ENCODE data around the gene DMRT1.

Gene DMRT1

DNA sequence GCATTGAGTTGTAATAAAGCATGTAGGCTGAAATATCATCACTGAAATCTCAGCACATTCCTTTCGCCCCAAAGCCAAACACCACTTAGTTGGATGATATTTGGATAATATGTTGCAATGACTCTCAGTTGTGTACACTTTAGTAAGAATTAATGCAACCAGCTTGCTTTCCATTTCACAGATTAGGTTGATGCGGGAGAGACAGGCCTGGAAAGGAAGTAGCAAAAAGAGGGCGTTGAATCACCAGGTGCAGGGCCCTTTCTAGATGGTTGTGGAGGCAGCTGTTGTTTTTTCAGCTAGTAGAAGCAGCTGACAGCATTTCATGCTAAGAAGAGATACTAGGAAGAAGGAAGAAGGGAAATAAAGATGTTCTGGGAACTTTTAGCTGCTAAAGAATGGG, 165.8 kb downstream of the DMRT1 start:
- DNase-seq, result no peak

DNA sequence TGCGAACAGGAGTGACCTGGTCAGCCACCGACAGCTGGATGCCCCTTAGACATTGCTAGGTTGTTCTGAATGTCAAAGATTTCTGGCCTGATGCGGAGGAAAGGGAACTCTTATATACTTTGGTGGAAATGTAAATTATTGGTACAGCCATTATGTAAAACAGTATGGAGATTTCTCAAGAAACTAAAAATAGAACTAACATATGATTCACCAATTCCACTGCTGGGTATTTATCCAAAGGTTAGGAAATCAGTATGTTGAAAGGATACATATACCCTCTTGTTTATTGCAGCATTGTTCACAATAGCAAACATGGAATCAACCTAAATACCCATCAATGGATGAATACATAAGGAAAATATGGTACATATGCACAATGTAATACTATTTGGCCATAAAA, 166.7 kb downstream of the DMRT1 start:
- no peak for DNase-seq

DNA sequence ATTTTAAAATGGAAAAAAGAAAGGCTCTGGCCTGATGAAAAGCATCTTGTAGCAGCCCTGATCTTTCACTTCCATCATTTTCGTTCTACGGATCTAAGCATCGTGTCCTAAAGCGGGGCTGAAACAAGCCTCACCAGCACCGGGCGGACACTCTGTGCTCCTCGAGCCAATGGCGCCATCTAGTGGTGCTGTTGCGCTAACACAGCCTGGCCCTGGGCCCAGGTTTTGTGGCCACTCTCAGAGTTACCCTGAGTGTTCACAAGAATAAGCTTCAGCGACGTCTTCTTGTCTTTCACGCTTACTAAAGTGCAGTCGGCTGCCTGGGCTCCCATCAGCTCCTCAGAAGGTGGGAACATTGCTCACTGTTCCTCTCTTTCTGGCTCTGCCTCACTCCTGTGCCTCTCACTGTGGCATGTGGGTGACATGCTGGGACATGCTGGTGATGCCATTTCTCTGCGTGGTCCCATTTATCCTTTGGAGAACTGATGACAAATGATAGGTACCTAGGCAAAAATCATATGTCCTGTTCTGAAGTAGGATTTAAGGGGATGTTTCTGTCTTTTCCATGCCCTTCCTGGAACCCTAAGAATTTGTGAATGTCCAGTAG, 167.7 kb downstream of the DMRT1 start:
- DNase-seq, result peak; percentile 18

DNA sequence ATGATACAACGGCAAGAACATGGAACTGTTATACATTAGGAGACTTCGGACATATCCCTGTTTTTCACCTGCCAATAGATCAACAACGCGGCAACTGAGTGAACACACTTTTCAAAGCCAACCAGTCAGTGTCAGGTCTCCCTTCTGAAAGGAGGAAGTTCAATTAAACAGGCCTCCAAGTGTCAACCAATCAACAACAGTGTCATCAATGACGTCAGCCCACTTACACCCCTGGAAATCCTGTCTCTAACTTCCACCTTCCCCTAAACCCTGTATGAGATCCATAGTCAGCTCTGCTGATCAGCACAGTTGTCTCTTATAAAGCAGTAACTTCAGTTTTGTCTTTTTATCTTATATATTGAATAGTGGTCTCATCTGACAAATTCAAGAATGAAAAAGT, 171.5 kb downstream of the DMRT1 start:
- no peak for DNase-seq

GRCh38 chr9:1014225-1014624, 172.7 kb downstream of the DMRT1 start:
- no peak for DNase-seq

GRCh38 chr9:1014640-1015039, 173.1 kb downstream of the DMRT1 start:
- DNase-seq, result no peak

DNA sequence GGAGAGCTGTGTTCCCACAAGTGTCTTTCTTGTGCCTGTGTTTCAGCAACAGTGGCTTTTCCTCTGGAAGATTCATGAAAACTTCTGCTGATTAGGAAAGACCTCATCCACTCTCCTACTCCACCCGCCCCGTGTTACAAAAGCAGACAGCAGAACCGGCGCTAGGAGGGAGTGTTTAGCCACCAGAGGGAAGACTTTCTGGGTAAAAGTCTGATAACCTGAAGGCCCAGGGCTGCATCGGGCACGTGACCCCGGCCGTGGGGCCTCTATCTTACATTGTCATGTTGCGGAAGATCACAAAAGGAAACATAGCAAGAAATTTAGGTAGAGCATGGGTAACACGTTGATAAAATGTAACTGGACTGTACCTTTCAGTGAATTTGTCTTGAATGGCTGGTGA, 176.6 kb downstream of the DMRT1 start:
- no peak for DNase-seq

All from NCI-H2107 (cell line).